GM18909 (cell line): Measurements from ENCODE around the gene CCDC121.
"Not testable (repeated sequence)": the region's sequence is repeated elsewhere in the genome, so short reads cannot be mapped to it uniquely, and the experiment has no call there.

Experiments
- ATAC-seq: cut with Tn5 transposase; IDR thresholded peaks from one replicate; pipeline ENCODE4 v1.9.1; 2021; ENCODE audit warnings: mild to moderate bottlenecking; ENCODE audit not compliant: unreplicated experiment, poor library complexity

Gene CCDC121

GRCh38 chr2:27638037-27638637 is 9.3 kb upstream of the CCDC121 start:
- no peak for ATAC-seq

DNA sequence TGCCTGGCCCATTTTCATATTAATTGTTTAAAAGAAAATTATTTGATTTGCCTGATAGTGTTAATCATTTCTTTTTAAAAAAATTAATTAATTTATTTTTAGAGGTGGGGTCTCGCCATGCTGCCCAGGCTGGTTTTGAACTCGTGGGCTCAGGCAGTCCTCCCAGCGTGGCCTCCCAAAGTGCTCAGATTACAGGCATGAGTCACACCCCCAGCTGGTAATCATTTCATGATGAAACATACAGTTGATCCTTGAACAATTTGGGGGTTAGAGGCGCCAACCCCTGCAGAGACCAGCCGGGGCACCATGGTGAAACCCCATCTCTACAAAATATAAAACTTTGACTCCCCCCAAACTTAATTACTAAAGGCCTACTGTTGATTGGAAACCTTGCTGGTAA is 8.0 kb upstream of the CCDC121 start:
- ATAC-seq: no peak

DNA sequence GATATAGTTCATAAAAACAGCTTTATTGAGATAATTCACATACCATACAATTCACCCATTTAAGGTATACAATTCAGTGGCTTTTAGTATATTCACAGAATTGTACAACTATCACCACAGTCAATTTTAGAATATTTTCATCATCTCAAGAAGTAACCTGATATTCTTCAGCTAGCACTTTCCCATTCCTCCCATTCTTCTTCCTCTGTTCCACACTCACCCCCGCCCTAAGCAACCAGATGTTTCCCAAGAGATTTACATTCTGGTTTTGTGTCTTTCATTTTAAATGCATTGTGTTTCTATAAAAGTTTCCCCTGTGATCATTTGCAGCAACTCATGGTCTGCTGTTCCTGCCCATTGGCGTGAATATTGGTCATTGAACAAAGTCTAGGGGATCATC is 5.5 kb upstream of the CCDC121 start:
- ATAC-seq: no peak

- ATAC-seq: not testable (repeated sequence)
Observed at GRCh38 chr2:27630257-27630656, 1.4 kb upstream of the CCDC121 start.

- ATAC-seq: peak; percentile 21
Observed at GRCh38 chr2:27627963-27628766, 647 bp downstream of the CCDC121 start.

GRCh38 chr2:27626921-27627320 is 1.9 kb downstream of the CCDC121 start:
- ATAC-seq: not testable (repeated sequence)

DNA sequence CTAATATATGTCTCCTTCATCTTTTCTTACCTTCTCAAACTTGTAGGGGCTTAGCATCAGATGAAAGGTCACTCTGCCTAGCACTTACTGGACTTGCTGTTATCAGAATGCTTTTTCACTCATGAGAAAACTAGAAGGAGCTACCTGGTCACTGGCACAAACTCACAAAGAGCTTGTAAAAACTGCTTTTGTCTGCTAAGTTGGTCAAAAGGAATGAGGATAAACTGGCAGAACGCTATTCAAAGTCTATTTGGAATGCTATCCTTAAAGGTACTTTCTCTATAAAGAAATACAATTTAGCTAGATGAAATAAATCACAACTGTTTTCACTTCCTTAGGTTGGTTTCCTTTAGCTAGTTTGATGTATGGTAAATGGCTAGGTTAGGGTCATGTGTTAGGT is 2.5 kb downstream of the CCDC121 start:
- not testable (repeated sequence) for ATAC-seq

GRCh38 chr2:27624943-27625342 is 3.9 kb downstream of the CCDC121 start:
- no peak for ATAC-seq

DNA sequence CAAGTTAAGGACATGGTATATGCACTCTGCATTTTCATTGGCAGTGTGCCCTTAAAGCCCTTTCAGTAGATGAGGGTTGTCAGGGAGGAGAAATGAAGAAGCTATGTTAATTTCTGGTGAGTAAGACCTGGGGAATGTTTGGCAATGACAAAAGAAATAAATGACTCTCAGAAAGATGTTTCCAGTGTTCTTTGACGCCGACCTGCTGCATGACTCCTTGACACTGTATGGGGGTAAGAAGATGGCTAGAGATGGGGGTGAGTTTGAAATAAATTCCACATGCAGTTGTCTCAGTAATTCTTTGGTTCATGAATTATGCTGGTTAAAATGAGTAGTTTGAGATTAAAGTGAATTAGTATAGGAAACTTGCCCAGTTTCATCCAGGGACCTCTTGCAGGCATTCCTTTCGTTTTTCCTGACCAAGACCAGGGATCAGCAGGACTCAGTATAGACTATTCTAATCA is 5.9 kb downstream of the CCDC121 start:
- no peak for ATAC-seq

- no peak for ATAC-seq
Observed at GRCh38 chr2:27621524-27621923, 7.3 kb downstream of the CCDC121 start.

- ATAC-seq: no peak
Observed at GRCh38 chr2:27615316-27615715, 13.5 kb downstream of the CCDC121 start.

GRCh38 chr2:27613985-27614384 is 14.8 kb downstream of the CCDC121 start:
- no peak for ATAC-seq

DNA sequence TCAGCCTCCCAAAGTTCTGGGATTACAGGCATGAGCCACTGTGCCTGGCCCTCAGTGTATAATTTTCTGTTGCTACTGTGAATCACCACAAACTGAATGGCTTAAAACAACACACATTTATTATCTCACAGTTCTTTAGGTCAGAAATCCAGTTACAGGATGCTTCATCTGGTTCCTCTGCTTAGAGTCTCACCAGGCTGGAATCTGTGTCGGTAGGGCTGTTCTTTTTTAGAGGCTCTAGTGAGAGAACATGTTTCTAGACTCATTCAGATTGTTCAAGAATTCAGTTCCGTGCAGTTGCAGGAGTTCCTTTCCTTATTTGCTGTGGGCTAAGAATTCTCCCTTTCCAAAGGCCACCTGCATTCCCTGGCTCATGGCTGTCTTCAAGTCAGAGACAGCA is 22.2 kb downstream of the CCDC121 start:
- ATAC-seq: no peak

DNA sequence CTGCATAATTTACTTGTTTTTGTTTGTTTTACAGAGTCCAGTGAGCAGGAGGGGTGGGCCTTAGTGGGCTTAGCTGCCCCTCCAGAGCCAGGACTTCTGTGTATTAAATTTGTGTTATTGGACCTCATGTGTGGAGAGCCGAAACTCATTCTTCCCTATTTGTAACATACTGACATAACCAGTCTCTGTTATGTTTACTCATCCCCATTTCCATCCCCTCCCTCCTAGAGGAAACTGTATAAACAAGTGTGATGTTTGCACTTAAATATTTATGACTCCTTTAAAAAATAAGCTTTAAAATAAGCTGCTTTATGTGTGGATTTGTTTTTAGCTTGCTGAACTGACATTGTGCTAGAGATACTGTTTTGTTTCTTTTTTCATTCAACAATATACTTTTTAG is 32.2 kb downstream of the CCDC121 start:
- no peak for ATAC-seq

GRCh38 chr2:27595412-27595811 is 33.4 kb downstream of the CCDC121 start:
- ATAC-seq: not testable (repeated sequence)

DNA sequence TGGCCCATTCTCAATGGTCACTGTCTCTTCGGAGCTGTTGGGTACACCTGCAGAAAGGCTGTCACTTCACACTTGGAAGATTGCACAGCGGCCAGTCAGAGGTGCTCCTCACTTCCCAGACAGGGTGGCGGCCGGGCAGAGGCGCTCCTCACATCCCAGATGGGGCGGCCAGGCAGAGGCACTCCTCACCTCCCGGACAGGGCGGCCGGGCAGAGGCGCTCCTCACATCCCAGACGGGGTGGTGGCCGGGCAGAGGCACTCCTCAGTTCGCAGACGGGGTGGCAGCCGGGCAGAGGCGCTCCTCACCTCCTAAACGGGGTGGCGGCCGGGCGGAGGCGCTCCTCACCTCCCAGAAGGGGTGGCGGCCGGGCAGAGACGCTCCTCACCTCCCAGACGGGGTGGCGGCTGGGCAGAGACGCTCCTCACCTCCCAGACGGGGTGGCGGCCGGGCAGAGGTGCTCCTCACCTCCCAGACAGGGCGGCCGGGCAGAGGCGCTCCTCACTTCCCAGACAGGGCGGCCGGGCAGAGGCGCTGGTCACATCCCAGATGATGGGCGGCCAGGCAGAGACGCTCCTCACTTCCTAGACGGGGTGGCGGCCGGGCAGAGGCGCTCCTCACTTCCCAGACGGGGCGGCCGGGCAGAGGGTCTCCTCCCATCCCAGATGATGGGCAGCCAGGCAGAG is 34.6 kb downstream of the CCDC121 start:
- not testable (repeated sequence) for ATAC-seq

DNA sequence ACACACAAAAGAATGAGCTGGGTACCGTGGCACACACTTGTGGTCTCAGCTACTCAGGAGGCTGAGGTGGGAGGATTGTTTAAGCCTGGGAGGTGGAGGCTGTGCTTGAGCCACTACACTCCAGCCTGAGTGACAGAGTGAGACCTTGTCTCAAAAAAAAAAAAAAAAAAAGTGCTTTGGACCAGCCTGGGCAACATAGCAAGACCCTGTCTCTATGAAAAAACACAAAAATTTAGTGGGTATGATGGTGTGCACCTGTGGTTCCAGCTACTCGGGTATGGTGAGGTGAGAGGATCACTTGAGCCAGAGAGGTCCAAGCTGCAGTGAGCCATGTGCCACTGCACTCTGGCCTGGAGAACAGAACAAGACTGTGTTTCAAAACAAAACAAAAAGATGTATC is 35.6 kb downstream of the CCDC121 start:
- no peak for ATAC-seq

- no peak for ATAC-seq
Observed at GRCh38 chr2:27591745-27592144, 37.1 kb downstream of the CCDC121 start.

DNA sequence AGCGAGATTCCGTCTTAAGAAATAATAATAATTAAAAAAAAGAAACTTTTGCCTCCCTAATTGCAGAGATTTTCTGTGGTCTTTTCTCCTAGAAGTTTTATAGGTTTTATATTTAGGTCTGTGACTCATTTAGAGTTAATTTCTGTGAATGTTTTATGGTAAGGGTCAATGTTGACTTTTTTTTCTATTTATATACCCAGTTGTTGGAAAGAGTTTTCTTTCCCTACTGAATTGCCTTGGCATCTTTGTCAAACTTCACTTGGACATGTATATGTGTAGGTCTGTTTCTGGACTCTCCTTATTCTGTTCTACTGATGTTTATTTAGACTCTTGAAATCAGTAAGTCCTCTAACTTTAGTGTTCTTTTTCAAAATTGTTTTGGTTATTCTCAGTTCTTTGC is 40.5 kb downstream of the CCDC121 start:
- ATAC-seq: no peak

GRCh38 chr2:27587025-27587424 is 41.8 kb downstream of the CCDC121 start:
- ATAC-seq: no peak

DNA sequence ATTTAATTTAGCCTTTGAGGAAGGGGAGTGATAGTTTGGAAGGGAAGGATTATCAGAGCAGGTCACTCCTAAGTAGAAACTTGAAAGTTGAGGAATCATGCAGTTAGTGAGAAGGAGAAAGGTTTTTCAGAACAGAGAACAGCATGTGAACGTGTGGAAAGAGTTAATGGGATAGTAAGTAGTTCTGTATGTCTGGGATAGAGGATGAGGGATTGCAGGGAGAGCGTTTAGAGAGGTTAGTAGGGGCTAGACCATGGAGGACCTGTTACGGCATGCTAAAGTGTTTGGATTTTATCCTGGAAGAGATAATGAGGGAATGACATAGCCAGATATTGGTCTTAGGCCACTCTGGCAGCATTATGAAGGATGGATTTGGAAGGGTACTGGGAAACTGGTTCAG is 44.2 kb downstream of the CCDC121 start:
- no peak for ATAC-seq
